Stimulated activated naive CD8-positive, alpha-beta T cell treated with anti-CD3 and anti-CD28 coated beads, Interleukin-15, Interleukin-2, amounts not matched to agents 100 U/mL and 50 U/mL, for 24 hours (primary cell): Measurements from ENCODE around the gene PWWP2B.
"Not testable (repeated sequence)": the region's sequence is repeated elsewhere in the genome, so short reads cannot be mapped to it uniquely, and the experiment has no call there.

Experiments used
- ATAC-seq: fragments of 150-1000 bp; cut with Tn5 transposase; one replicate; pipeline ENCODE4 v1.10.0; 2021
- DNase-seq: peaks from one replicate; pipeline ENCODE4 v3.0.0; 2021

Gene PWWP2B

GRCh38 chr10:132381741-132382140 is 15.3 kb upstream of the PWWP2B start:
- ATAC-seq, result no peak
- no peak for DNase-seq

GRCh38 chr10:132382231-132382922 is 14.6 kb upstream of the PWWP2B start:
- no peak for ATAC-seq
- no peak for DNase-seq

- ATAC-seq (no peak), DNase-seq (no peak)
Measured at GRCh38 chr10:132383101-132383500, 13.9 kb upstream of the PWWP2B start.

GRCh38 chr10:132383751-132384196 is 13.2 kb upstream of the PWWP2B start:
- no peak for DNase-seq

GRCh38 chr10:132384618-132385388 is 12.2 kb upstream of the PWWP2B start:
- DNase-seq (no peak), ATAC-seq (no peak)

More at GRCh38 chr10:132383751-132384196, 13.2 kb upstream of the PWWP2B start:
- no peak for ATAC-seq

GRCh38 chr10:132385389-132385667 is 11.7 kb upstream of the PWWP2B start:
- DNase-seq (no peak), ATAC-seq (no peak)

- DNase-seq (no peak), ATAC-seq (no peak)
Measured at GRCh38 chr10:132385721-132386418, 11.1 kb upstream of the PWWP2B start.

- ATAC-seq, result no peak
- no peak for DNase-seq
Measured at GRCh38 chr10:132386419-132386831, 10.6 kb upstream of the PWWP2B start.

- DNase-seq, ATAC-seq: not testable (repeated sequence)
Measured at GRCh38 chr10:132386896-132387295, 10.1 kb upstream of the PWWP2B start.

- ATAC-seq (peak; percentile 62), DNase-seq (peak; percentile 85)
Measured at GRCh38 chr10:132387764-132388210, 9.2 kb upstream of the PWWP2B start.

- no peak for DNase-seq
Measured at GRCh38 chr10:132388891-132389432, 8.0 kb upstream of the PWWP2B start.

GRCh38 chr10:132389433-132390169 is 7.4 kb upstream of the PWWP2B start:
- no peak for DNase-seq
- peak; percentile 10 for ATAC-seq

More at GRCh38 chr10:132388891-132389432, 8.0 kb upstream of the PWWP2B start:
- peak; percentile 2 for ATAC-seq

- no peak for DNase-seq
- ATAC-seq, result no peak
Measured at GRCh38 chr10:132390170-132390920, 6.7 kb upstream of the PWWP2B start.

- DNase-seq (no peak), ATAC-seq (no peak)
Measured at GRCh38 chr10:132390921-132391675, 5.9 kb upstream of the PWWP2B start.

GRCh38 chr10:132391676-132392020 is 5.4 kb upstream of the PWWP2B start:
- no peak for ATAC-seq
- no peak for DNase-seq

- DNase-seq (no peak), ATAC-seq (no peak)
Measured at GRCh38 chr10:132392184-132392800, 4.7 kb upstream of the PWWP2B start.

GRCh38 chr10:132392811-132393694 is 3.9 kb upstream of the PWWP2B start:
- ATAC-seq (no peak), DNase-seq (no peak)

GRCh38 chr10:132393695-132394181 is 3.3 kb upstream of the PWWP2B start:
- DNase-seq, result no peak
- no peak for ATAC-seq
